Activated naive CD4-positive, alpha-beta T cell treated with anti-CD3 and anti-CD28 coated beads, Interleukin-2, amount 10 ng/mL, durations not matched to agents 7 days and 5 days (primary cell): ENCODE data around the gene AQP4.

ENCODE experiments used
- CTCF ChIA-PET: fragments of 350-600 bp; sonication (Branson Sonifier 250); formaldehyde crosslinking; loops from one replicate; lab custom pipeline; 2021; ENCODE audit warnings: antibody characterized with exemption; lab: Charles Lee
- DNase-seq: peaks from one replicate; pipeline ENCODE4 v3.0.0-alpha.2; 2020
- H3K27ac Mint-ChIP-seq: one replicate; pipeline ENCODE4 v1.8.0; 2021; ENCODE audit warnings: mild to moderate bottlenecking, moderate library complexity, mixed read lengths
- H3K27me3 Mint-ChIP-seq: one replicate; pipeline ENCODE4 v1.8.0; 2021; ENCODE audit warnings: mild to moderate bottlenecking, mixed read lengths
- H3K36me3 Mint-ChIP-seq: one replicate; pipeline ENCODE4 v1.8.0; 2021; ENCODE audit warnings: mixed read lengths
- H3K4me1 Mint-ChIP-seq: one replicate; pipeline ENCODE4 v1.8.0; 2021; ENCODE audit warnings: mixed read lengths
- H3K4me3 Mint-ChIP-seq: one replicate; pipeline ENCODE4 v1.8.0; 2021; ENCODE audit warnings: mild to moderate bottlenecking, moderate library complexity, mixed read lengths
- H3K9me3 Mint-ChIP-seq: one replicate; pipeline ENCODE4 v1.8.0; 2021; ENCODE audit warnings: mixed read lengths

Gene AQP4

DNA sequence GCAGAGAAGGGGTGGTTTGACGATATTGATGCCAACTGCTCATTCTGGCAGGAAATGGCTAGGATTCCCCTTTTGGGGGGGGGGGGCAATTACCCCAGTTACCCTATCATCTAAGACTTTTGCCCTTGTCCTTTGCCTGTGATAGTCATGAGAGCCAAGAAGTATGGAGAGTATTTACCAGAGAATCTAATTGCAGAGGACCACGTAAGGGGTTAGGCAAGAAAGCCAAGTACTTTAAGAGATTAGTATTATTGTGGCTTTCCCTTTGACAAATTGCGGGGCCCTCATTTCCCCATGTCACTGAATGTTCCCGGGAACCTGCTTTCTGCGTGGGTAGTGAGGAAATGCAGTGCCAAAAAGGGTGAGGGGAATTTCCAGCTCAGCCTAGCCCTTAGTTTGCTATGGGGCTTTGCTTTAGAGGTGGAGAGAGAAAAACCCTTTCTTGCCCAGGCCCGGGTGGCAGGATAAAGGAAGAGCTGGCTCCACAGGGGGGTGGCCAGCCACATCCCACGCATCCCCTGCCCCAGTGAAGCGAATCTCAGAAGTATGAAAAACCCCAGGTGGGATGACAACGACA is 1.5 kb downstream of the AQP4 start:
- H3K4me1 Mint-ChIP-seq, result no peaks in the 10 kb centered on the region
- no peak for DNase-seq
- no peak overlapping the region for H3K27ac Mint-ChIP-seq
- no peaks in the 10 kb centered on the region for H3K36me3 Mint-ChIP-seq
- no peak overlapping the region for H3K4me3 Mint-ChIP-seq
- H3K27me3 Mint-ChIP-seq, result peaks cover 17% of the 10 kb centered on the region
- CTCF ChIA-PET, result no interaction called here
- no peaks in the 10 kb centered on the region for H3K9me3 Mint-ChIP-seq

- Mint-ChIP-seq H3K4me1 (no peaks in the 10 kb centered on the region), H3K9me3 (no peaks in the 10 kb centered on the region), H3K27ac (no peak overlapping the region), H3K27me3 (peaks cover 17% of the 10 kb centered on the region), H3K4me3 (no peak overlapping the region), H3K36me3 (no peaks in the 10 kb centered on the region)
- CTCF ChIA-PET, result no interaction called here
- no peak for DNase-seq
These were observed 2.2 kb downstream of the AQP4 start for GRCh38 chr18:26863122-26863879.

GRCh38 chr18:26862084-26862483 is 3.4 kb downstream of the AQP4 start:
- H3K4me3 Mint-ChIP-seq, result no peak overlapping the region
- H3K27ac Mint-ChIP-seq, result no peak overlapping the region
- no peaks in the 10 kb centered on the region for H3K36me3 Mint-ChIP-seq
- peaks cover 17% of the 10 kb centered on the region for H3K27me3 Mint-ChIP-seq
- DNase-seq, result no peak
- no peaks in the 10 kb centered on the region for H3K4me1 Mint-ChIP-seq
- no peaks in the 10 kb centered on the region for H3K9me3 Mint-ChIP-seq
- CTCF ChIA-PET, result no interaction called here

DNA sequence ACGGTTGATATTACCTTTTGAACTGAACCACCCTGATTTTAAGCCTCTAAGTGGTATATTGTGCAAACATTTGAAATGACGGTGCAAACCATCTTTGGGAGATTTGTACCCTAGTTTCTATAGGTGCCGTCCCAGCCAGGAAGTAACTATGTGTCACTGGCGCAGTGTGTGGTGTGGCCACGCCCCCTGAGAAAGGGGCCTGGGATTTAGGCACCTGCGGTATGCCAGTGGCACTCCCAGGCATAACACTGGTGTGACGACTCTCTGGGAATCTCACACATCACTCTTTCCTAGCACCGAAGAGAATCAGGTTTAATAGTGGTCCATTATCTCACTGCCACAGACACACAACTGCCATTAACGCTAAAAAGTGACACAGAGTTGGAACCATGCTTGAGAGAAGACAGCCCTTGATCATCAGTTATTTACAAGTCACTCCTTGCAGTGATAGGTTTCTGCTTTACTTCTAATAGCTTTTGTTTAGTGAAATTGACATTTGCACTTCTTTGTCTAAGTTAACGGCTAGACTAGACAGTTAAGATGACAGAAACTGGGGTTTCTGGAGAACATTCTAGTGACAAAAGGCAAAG is 11.1 kb downstream of the AQP4 start:
- CTCF ChIA-PET, result no interaction called here

DNA sequence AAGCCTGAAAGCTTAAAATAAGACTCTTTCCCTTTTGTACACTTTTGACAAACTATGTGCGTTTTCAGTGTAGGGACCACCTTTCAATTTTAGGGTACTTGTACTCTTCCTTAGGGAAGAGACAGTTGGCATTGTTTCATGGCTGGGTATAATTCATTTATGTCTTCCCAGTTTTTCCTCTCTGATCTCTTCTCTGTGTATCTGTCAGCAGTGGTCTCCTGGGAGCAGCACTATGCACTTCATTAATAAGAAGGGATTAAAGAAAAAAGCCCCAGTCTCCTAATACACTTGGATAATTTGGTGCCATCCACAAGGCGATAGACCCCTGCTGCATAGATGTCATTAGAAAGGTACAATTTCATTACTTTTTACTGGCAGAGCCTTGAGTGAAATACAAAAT is 12.1 kb downstream of the AQP4 start:
- Mint-ChIP-seq H3K36me3 (no peaks in the 10 kb centered on the region), H3K27me3 (no peaks in the 10 kb centered on the region), H3K27ac (no peak overlapping the region), H3K4me1 (no peaks in the 10 kb centered on the region), H3K9me3 (no peaks in the 10 kb centered on the region), H3K4me3 (no peak overlapping the region)
- DNase-seq, result no peak
- CTCF ChIA-PET, result no interaction called here

More for the DNA sequence above, 11.1 kb downstream of the AQP4 start:
- no peak overlapping the region for H3K27ac Mint-ChIP-seq
- no peaks in the 10 kb centered on the region for H3K4me1 Mint-ChIP-seq
- H3K36me3 Mint-ChIP-seq, result no peaks in the 10 kb centered on the region
- no peak for DNase-seq
- no peaks in the 10 kb centered on the region for H3K27me3 Mint-ChIP-seq
- H3K9me3 Mint-ChIP-seq, result no peaks in the 10 kb centered on the region
- no peak overlapping the region for H3K4me3 Mint-ChIP-seq

DNA sequence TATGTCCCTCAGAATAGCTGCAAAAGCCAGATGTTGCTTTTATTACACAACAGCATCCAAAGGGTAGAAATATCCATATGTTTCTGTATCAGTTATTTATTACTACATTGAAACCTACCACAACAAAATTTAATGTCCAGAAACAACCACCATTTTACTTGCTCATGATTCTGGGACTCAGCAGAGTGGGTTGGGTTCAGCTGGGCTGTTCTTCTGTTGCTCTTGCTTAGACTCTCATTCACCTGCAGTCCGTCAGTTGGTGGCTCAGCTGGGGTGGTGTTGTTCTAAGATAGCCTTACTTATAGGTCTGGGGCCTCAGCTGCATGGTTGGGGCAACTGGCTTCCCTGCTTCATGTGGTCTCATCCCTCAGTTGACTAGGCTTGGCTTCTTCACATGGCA is 21.7 kb downstream of the AQP4 start:
- no peak overlapping the region for H3K4me3 Mint-ChIP-seq

GRCh38 chr18:26840965-26841364 is 24.5 kb downstream of the AQP4 start:
- Mint-ChIP-seq H3K4me3 (no peak overlapping the region), H3K36me3 (no peaks in the 10 kb centered on the region), H3K27ac (no peak overlapping the region), H3K4me1 (no peaks in the 10 kb centered on the region), H3K9me3 (peaks cover 13% of the 10 kb centered on the region), H3K27me3 (no peaks in the 10 kb centered on the region)
- CTCF ChIA-PET, result no interaction called here
- no peak for DNase-seq

More for the DNA sequence above, 21.7 kb downstream of the AQP4 start:
- CTCF ChIA-PET, result no interaction called here
- Mint-ChIP-seq H3K27ac (no peak overlapping the region), H3K9me3 (peaks cover 13% of the 10 kb centered on the region), H3K36me3 (no peaks in the 10 kb centered on the region), H3K4me1 (no peaks in the 10 kb centered on the region), H3K27me3 (no peaks in the 10 kb centered on the region)
- DNase-seq, result no peak

- Mint-ChIP-seq H3K4me3 (no peak overlapping the region), H3K27ac (no peak overlapping the region), H3K27me3 (no peaks in the 10 kb centered on the region), H3K36me3 (no peaks in the 10 kb centered on the region), H3K9me3 (peaks cover 3% of the 10 kb centered on the region), H3K4me1 (no peaks in the 10 kb centered on the region)
- CTCF ChIA-PET, result no interaction called here
- DNase-seq, result no peak
These were observed 25.9 kb downstream of the AQP4 start for GRCh38 chr18:26839609-26840008.

DNA sequence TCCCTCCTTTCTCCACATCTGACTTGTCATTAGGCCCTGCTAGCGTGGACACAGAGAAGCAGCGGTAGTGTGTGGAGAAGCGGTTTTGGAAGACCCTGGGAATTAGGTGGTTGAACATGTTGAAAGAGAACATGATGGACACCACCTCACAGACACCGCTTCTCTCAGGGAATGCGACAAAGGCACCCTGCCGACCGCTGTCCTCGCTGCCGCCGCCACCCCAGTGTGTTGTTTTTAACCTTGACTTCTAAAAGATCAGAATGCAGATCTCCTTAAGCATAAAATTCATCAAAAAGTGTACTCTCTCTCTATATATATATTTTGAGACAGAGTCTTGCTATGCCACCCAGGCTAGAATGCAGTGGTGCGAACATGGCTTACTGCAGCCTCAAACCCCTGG is 33.2 kb downstream of the AQP4 start:
- Mint-ChIP-seq H3K27me3 (no peaks in the 10 kb centered on the region), H3K9me3 (peaks cover 5% of the 10 kb centered on the region), H3K4me3 (no peak overlapping the region), H3K36me3 (no peaks in the 10 kb centered on the region), H3K27ac (no peak overlapping the region), H3K4me1 (no peaks in the 10 kb centered on the region)
- no peak for DNase-seq
- CTCF ChIA-PET, result no interaction called here

DNA sequence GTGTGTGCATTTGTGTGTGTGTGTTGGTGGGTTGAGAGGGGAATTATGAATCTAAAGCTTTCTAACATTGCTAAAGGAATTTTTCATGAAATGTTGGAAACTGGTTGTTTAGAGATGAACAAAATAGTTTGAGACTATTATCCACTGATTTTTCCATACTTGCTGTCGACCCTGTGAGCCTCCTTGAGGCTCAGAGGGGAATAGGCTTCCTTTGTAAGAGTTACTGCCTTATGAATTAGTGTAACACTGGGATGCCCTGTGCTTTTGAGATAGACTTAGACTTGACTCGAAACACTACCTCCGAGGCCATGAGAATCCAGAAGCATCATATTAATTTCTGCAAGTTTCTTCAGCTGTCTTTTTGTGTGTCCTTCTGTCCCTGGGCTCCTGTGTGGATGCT is 37.9 kb downstream of the AQP4 start:
- DNase-seq, result no peak
- Mint-ChIP-seq H3K27me3 (no peaks in the 10 kb centered on the region), H3K4me1 (no peaks in the 10 kb centered on the region), H3K9me3 (peaks cover 5% of the 10 kb centered on the region), H3K27ac (no peak overlapping the region), H3K36me3 (no peaks in the 10 kb centered on the region), H3K4me3 (no peak overlapping the region)
- CTCF ChIA-PET, result no interaction called here

DNA sequence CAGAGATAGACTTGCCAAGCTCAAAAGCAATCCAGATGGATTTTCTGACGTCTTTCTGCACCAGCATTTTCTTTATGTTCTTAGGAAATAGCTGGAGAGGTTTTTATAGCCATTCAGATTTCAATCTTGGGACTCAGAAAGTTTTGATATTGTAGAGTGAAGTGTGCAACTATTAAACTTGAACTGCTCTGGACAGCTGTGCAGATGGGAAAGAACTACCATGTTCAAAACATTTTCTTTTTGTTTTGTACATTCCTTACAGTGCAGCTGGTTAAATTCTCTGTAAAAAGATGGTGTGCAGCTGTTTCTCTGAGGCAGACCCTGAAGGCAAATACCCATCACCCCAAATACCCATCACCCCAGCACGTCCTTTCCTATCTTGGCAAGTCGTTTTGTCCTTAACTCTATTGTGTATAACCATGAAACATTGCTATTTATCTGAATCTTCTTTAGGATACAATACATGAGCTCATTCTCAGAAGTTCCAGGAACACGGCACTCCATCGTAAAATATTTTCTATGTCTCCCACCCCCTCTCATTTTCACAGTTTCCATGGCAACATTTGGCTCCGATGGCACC is 38.8 kb downstream of the AQP4 start:
- H3K4me1 Mint-ChIP-seq, result no peaks in the 10 kb centered on the region
- CTCF ChIA-PET, result no interaction called here
- peaks cover 5% of the 10 kb centered on the region for H3K9me3 Mint-ChIP-seq
- no peaks in the 10 kb centered on the region for H3K27me3 Mint-ChIP-seq
- no peak overlapping the region for H3K4me3 Mint-ChIP-seq
- H3K36me3 Mint-ChIP-seq, result no peaks in the 10 kb centered on the region
- H3K27ac Mint-ChIP-seq, result no peak overlapping the region
- DNase-seq, result no peak

GRCh38 chr18:26821181-26821580 is 44.3 kb downstream of the AQP4 start:
- CTCF ChIA-PET, result no interaction called here
- Mint-ChIP-seq H3K9me3 (peaks cover 18% of the 10 kb centered on the region), H3K4me3 (no peak overlapping the region), H3K36me3 (no peaks in the 10 kb centered on the region), H3K27me3 (no peaks in the 10 kb centered on the region), H3K4me1 (no peaks in the 10 kb centered on the region), H3K27ac (no peak overlapping the region)
- no peak for DNase-seq

GRCh38 chr18:26819046-26819445 is 46.5 kb downstream of the AQP4 start:
- H3K36me3 Mint-ChIP-seq, result no peaks in the 10 kb centered on the region

DNA sequence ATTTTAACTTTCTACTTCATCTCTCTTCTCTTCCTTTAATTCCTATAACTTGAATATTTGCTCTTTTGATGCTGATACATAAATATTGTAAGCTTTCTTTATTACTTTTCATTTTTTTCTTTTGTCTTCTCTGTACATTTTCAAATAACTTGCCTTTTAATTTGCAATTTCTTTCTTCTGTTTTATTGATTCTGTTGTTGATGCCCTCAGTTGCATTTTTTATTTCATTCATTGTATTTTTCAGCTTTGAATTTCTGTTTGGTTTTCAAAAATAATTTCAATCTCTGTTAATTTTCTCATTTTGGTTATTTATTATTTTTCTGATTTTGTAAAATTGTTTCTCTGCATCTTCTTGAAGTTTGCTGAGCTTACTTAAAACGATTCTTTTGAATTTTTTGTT is 47.0 kb downstream of the AQP4 start:
- no peak overlapping the region for H3K27ac Mint-ChIP-seq
- CTCF ChIA-PET, result no interaction called here
- H3K4me1 Mint-ChIP-seq, result no peaks in the 10 kb centered on the region
- no peaks in the 10 kb centered on the region for H3K36me3 Mint-ChIP-seq
- peaks cover 18% of the 10 kb centered on the region for H3K9me3 Mint-ChIP-seq
- no peak overlapping the region for H3K4me3 Mint-ChIP-seq
- H3K27me3 Mint-ChIP-seq, result no peaks in the 10 kb centered on the region
- DNase-seq, result no peak

More at GRCh38 chr18:26819046-26819445, 46.5 kb downstream of the AQP4 start:
- Mint-ChIP-seq H3K4me3 (no peak overlapping the region), H3K4me1 (no peaks in the 10 kb centered on the region), H3K27me3 (no peaks in the 10 kb centered on the region), H3K9me3 (peaks cover 18% of the 10 kb centered on the region), H3K27ac (no peak overlapping the region)
- DNase-seq, result no peak
- CTCF ChIA-PET, result no interaction called here

DNA sequence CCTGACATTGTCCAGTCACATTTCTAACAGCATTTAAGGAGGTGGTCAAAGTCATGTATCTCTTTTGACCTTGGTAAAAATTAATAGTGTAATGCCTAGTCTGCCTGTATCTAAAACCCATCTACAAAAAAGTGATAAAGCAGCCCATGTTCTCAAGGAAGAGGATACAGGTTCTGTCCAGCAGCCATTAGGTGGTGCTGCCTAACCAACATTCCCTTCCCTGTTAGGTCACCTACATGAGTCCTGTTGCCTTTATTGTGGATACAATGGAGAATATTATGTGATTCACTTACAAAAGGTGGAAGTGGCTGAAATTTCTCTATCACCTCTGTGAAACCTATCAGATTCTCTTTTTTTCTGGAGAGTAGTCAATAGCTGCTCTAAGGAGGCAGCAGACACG is 52.5 kb downstream of the AQP4 start:
- no peaks in the 10 kb centered on the region for H3K36me3 Mint-ChIP-seq
- H3K27me3 Mint-ChIP-seq, result no peaks in the 10 kb centered on the region
- no peak for DNase-seq
- CTCF ChIA-PET, result no interaction called here
- no peak overlapping the region for H3K27ac Mint-ChIP-seq
- H3K4me1 Mint-ChIP-seq, result no peaks in the 10 kb centered on the region
- no peak overlapping the region for H3K4me3 Mint-ChIP-seq
- peaks cover 7% of the 10 kb centered on the region for H3K9me3 Mint-ChIP-seq
